ENCODE results near the gene RNF183.

The RNF183 gene

DNA sequence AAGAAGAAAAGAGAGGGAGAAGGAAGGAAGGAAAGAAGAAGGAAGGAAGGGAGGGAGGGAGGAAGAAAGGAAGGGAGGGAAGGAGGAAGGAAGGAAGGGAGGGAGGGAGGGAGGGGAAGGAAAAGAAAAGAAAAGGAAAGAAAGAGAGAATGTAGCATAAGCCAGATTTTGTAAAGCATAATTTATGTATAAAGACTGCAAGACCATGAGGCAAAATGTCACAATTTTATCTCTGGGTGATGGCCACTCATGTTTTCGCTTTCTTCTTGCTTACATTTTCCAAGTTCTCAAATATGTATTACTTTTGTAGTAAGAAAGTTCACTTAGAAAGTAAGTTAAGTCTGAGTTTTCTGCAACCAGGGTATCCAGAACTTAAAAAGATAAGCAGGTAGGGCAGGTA, 3.4 kb upstream of the RNF183 start:
- Histone ChIP-seq H3K4me1 (ENCODE audit: low read depth, poor library complexity, severe bottlenecking) (no peaks in the 10 kb centered on the region), H3K4me2 (no peak overlapping the region), H2AFZ (ENCODE audit: low read depth) (no peak overlapping the region), H3K27ac (no peak overlapping the region), H3K27me3 (ENCODE audit: insufficient read depth, low read depth) (no peaks in the 10 kb centered on the region), H3K79me2 (ENCODE audit: insufficient read depth, low read depth) (no peaks in the 10 kb centered on the region), H4K20me1 (ENCODE audit: insufficient read depth) (no peaks in the 10 kb centered on the region), H3K9ac (no peak overlapping the region), H3K4me3 (IDR thresholded peaks at IDR 0.05; ENCODE audit: insufficient read depth, low read depth, low read length) (no peak overlapping the region), H3K36me3 (ENCODE audit: insufficient read depth) (no peaks in the 10 kb centered on the region)
- TF ChIP-seq, protein P1, sequence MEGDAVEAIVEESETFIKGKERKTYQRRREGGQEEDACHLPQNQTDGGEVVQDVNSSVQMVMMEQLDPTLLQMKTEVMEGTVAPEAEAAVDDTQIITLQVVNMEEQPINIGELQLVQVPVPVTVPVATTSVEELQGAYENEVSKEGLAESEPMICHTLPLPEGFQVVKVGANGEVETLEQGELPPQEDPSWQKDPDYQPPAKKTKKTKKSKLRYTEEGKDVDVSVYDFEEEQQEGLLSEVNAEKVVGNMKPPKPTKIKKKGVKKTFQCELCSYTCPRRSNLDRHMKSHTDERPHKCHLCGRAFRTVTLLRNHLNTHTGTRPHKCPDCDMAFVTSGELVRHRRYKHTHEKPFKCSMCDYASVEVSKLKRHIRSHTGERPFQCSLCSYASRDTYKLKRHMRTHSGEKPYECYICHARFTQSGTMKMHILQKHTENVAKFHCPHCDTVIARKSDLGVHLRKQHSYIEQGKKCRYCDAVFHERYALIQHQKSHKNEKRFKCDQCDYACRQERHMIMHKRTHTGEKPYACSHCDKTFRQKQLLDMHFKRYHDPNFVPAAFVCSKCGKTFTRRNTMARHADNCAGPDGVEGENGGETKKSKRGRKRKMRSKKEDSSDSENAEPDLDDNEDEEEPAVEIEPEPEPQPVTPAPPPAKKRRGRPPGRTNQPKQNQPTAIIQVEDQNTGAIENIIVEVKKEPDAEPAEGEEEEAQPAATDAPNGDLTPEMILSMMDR (conservative IDR thresholded peaks at IDR 0.05; ENCODE audit: low read depth, low read length) = no peak

DNA sequence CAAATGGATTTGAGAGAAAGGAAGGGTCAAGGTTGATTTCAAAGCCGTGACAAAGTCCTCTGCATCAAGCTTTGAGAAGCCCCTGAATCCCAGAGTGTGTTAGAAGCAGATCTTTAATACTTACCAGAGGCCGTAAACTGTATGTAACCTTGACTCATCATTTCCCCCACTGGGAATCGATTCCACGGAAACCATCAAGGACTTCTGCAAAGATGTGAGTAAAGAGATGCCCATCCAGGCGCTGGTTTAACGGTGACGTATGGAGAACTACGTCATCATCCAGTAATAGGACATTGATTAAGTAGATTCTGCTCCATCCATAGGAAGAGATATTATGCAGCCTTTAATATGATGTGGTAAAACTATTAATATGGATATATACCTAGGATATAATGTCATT, 1.6 kb downstream of the RNF183 start:
- TF ChIP-seq, protein P1 (conservative IDR thresholded peaks at IDR 0.05; ENCODE audit: low read depth, low read length) = no peak
- H3K27me3 ChIP-seq (ENCODE audit: insufficient read depth, low read depth) = no peaks in the 10 kb centered on the region
- H2AFZ ChIP-seq (ENCODE audit: low read depth) = no peak overlapping the region
- H3K9ac ChIP-seq = no peak overlapping the region
- H3K27ac ChIP-seq = no peak overlapping the region
- no peaks in the 10 kb centered on the region for H3K4me1 ChIP-seq (ENCODE audit: low read depth, poor library complexity, severe bottlenecking)
- H4K20me1 ChIP-seq (ENCODE audit: insufficient read depth) = no peaks in the 10 kb centered on the region
- H3K79me2 ChIP-seq (ENCODE audit: insufficient read depth, low read depth) = no peaks in the 10 kb centered on the region
- no peak overlapping the region for H3K4me2 ChIP-seq
- no peaks in the 10 kb centered on the region for H3K36me3 ChIP-seq (ENCODE audit: insufficient read depth)
- no peak overlapping the region for H3K4me3 ChIP-seq (IDR thresholded peaks at IDR 0.05; ENCODE audit: insufficient read depth, low read depth, low read length)

DNA sequence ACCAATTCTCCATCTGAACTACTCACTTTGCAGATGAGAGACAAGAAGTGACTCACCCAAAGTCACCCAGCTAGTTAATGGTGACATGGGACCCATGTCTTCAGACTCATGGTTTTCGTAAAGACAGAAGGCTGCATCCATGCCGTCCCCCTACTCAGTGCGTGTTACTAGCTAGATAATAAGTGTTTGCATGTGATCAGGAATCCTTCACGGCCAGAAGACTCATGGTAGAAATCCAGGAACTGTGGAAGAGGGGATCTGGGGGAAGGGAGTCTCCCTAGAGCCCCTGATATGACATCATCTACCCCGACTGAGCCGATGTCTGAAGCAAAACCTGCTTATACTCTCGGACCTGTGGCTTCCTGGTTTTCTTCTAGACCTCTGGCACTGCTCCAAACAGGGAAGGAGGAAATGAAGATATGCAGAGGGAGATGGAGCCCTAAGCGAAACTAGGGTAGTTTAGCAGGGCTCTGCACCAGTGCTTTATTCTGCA, 3.3 kb downstream of the RNF183 start:
- H4K20me1 ChIP-seq (ENCODE audit: insufficient read depth) = no peaks in the 10 kb centered on the region
- no peak overlapping the region for H3K4me3 ChIP-seq (IDR thresholded peaks at IDR 0.05; ENCODE audit: insufficient read depth, low read depth, low read length)
- H2AFZ ChIP-seq (ENCODE audit: low read depth) = no peak overlapping the region
- no peak overlapping the region for H3K9ac ChIP-seq
- H3K4me1 ChIP-seq (ENCODE audit: low read depth, poor library complexity, severe bottlenecking) = no peaks in the 10 kb centered on the region
- H3K79me2 ChIP-seq (ENCODE audit: insufficient read depth, low read depth) = no peaks in the 10 kb centered on the region
- H3K27me3 ChIP-seq (ENCODE audit: insufficient read depth, low read depth) = no peaks in the 10 kb centered on the region
- TF ChIP-seq, protein P1 (conservative IDR thresholded peaks at IDR 0.05; ENCODE audit: low read depth, low read length) = no peak
- H3K4me2 ChIP-seq = no peak overlapping the region
- no peak overlapping the region for H3K27ac ChIP-seq
- no peaks in the 10 kb centered on the region for H3K36me3 ChIP-seq (ENCODE audit: insufficient read depth)

DNA sequence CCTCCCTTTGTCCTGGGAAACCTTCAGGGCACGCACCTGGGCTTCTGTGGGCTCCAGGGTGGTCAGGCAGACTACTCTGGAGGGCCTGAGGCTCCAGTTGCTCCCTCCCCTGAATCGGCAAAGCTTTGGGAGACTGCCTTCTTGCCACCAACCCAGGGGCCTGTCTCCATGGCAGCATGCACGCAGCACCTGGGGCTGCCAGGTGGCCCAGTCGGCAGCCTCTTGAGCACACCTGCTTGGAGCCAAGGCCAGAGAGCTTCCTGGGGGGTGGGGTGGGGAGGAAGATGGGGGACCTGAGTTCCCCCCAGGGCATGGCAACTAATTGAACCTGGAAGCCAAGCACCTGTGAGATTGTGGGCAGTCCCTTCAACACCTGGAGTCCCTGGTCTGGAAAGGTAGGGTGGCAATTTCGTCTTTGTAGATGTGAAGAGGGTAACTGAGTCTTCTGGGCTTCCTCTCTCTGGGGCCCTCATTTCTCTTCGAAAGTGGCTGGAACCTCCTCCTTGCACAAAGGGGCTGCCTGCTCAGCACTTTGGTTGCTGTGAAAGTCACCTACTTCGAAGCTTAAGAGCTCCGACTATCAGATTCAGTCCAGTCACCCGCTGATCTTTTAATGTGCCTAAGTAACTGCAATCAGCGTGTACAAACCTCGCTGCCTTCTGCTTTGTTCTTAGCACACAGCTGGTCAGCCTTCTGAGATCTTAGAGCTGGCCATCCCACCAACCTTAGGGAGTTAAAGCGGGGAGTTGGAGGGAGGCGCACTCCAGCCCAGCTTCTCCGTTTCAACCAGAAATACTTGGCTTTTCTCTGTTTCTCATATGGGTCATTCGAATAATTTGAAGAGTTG, 4.0 kb downstream of the RNF183 start:
- H3K27ac ChIP-seq = no peak overlapping the region
- H2AFZ ChIP-seq (ENCODE audit: low read depth) = no peak overlapping the region

More for the DNA sequence above, 4.0 kb downstream of the RNF183 start:
- H3K4me2 ChIP-seq = no peak overlapping the region
- no peaks in the 10 kb centered on the region for H3K79me2 ChIP-seq (ENCODE audit: insufficient read depth, low read depth)
- no peaks in the 10 kb centered on the region for H3K4me1 ChIP-seq (ENCODE audit: low read depth, poor library complexity, severe bottlenecking)
- TF ChIP-seq, protein P1 (conservative IDR thresholded peaks at IDR 0.05; ENCODE audit: low read depth, low read length) = no peak
- H4K20me1 ChIP-seq (ENCODE audit: insufficient read depth) = no peaks in the 10 kb centered on the region
- H3K4me3 ChIP-seq (IDR thresholded peaks at IDR 0.05; ENCODE audit: insufficient read depth, low read depth, low read length) = no peak overlapping the region
- H3K36me3 ChIP-seq (ENCODE audit: insufficient read depth) = no peaks in the 10 kb centered on the region
- no peaks in the 10 kb centered on the region for H3K27me3 ChIP-seq (ENCODE audit: insufficient read depth, low read depth)
- no peak overlapping the region for H3K9ac ChIP-seq

Data from KMS-11 (cell line).